NB4 (cell line): Measurements from ENCODE around the gene KRTAP12-3.

Source experiments
- POLR2A ChIP-seq: IDR thresholded peaks from 2 replicates; pipeline ENCODE4 v1.6.1; 2011; ENCODE audit warnings: mild to moderate bottlenecking; ENCODE audit not compliant: insufficient read length; ENCODE audit errors: extremely low read depth
- TF ChIP-seq, protein P1 (sequence below): IDR thresholded peaks from one replicate; pipeline ENCODE4 v1.5.1; 2012; ENCODE audit warnings: low read depth, low read length

DNA sequence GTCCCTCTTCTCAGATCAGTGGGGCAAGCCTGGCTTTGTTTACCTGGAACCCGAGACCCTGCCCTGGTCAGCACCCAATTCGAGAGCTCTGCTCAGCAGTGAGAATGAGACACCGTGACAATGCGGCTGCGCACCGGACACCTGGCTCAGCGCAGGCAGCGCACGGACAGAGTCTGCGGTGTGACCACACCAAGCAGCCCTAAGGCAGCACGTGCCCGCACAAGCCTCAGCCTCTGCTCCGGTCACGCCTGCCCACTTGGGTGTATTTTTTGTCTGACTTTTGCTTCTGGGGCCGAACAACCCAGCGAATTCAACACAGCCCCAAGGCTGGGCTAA lies 41.2 kb upstream of the KRTAP12-3 start:
- TF ChIP-seq, protein P1, sequence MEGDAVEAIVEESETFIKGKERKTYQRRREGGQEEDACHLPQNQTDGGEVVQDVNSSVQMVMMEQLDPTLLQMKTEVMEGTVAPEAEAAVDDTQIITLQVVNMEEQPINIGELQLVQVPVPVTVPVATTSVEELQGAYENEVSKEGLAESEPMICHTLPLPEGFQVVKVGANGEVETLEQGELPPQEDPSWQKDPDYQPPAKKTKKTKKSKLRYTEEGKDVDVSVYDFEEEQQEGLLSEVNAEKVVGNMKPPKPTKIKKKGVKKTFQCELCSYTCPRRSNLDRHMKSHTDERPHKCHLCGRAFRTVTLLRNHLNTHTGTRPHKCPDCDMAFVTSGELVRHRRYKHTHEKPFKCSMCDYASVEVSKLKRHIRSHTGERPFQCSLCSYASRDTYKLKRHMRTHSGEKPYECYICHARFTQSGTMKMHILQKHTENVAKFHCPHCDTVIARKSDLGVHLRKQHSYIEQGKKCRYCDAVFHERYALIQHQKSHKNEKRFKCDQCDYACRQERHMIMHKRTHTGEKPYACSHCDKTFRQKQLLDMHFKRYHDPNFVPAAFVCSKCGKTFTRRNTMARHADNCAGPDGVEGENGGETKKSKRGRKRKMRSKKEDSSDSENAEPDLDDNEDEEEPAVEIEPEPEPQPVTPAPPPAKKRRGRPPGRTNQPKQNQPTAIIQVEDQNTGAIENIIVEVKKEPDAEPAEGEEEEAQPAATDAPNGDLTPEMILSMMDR: no peak
- TF ChIP-seq POLR2A: no peak
